ENCODE data around the gene KLF2. TPM values are rescaled to one million over a fixed set of nuclear protein-coding genes. Genes with fewer than 3 reads are reported as not detected.

Gene KLF2
- total and polyA plus RNA-seq, 4 donors: 8.8 to 64.7 (median 22.9) TPM

Other genes with a start within 250 kb of the KLF2 start
- gene TPM4, start 248.3 kb upstream of the KLF2 start, total RNA-seq: 100 to 1,000 TPM; 197 to 397 TPM
- 100 to 1,000 TPM; 205 to 225 TPM for gene TPM4, start 248.3 kb upstream of the KLF2 start, polyA plus RNA-seq (ENCODE audit: insufficient read length in 2 of 2)
- gene RAB8A, start 212.9 kb upstream of the KLF2 start, total RNA-seq: 10 to 100 TPM; 43.0 to 59.0 TPM
- gene RAB8A, start 212.9 kb upstream of the KLF2 start, polyA plus RNA-seq (ENCODE audit: insufficient read length in 2 of 2): 10 to 100 TPM; 53.5 to 64.9 TPM
- gene HSH2D, start 181.1 kb upstream of the KLF2 start, total RNA-seq: under 1 TPM; 0.11 to 0.79 TPM
- under 1 TPM; 0.22 to 0.45 TPM for gene HSH2D, start 181.1 kb upstream of the KLF2 start, polyA plus RNA-seq (ENCODE audit: insufficient read length in 2 of 2)
- not detected for gene CIB3, start 151.3 kb upstream of the KLF2 start, total RNA-seq
- not detected for gene CIB3, start 151.3 kb upstream of the KLF2 start, polyA plus RNA-seq (ENCODE audit: insufficient read length in 2 of 2)
- 100 to 1,000 TPM in 1 of 2 donors, 10 to 100 TPM in 1; 81.6 to 134 TPM for gene FAM32A, start 139.4 kb upstream of the KLF2 start, total RNA-seq
- gene FAM32A, start 139.4 kb upstream of the KLF2 start, polyA plus RNA-seq (ENCODE audit: insufficient read length in 2 of 2): 100 to 1,000 TPM; 128 to 142 TPM
- 10 to 100 TPM; 47.0 to 61.3 TPM for gene AP1M1, start 126.9 kb upstream of the KLF2 start, total RNA-seq
- gene AP1M1, start 126.9 kb upstream of the KLF2 start, polyA plus RNA-seq (ENCODE audit: insufficient read length in 2 of 2): 100 to 1,000 TPM; 103 to 105 TPM
- 10 to 100 TPM; 16.6 to 17.6 TPM for gene EPS15L1, start 147.1 kb downstream of the KLF2 start, total RNA-seq
- 10 to 100 TPM; 34.3 to 46.6 TPM for gene EPS15L1, start 147.1 kb downstream of the KLF2 start, polyA plus RNA-seq (ENCODE audit: insufficient read length in 2 of 2)
- gene CALR3, start 171.3 kb downstream of the KLF2 start, total RNA-seq: under 1 TPM; 0.20 to 0.39 TPM
- gene CALR3, start 171.3 kb downstream of the KLF2 start, polyA plus RNA-seq (ENCODE audit: insufficient read length in 2 of 2): not detected
- 1 to 10 TPM; 3.7 to 6.1 TPM for gene C19orf44, start 171.6 kb downstream of the KLF2 start, total RNA-seq
- 10 to 100 TPM; 15.1 to 15.6 TPM for gene C19orf44, start 171.6 kb downstream of the KLF2 start, polyA plus RNA-seq (ENCODE audit: insufficient read length in 2 of 2)
- 1 to 10 TPM; 6.2 to 9.9 TPM for gene CHERP, start 217.6 kb downstream of the KLF2 start, total RNA-seq
- gene CHERP, start 217.6 kb downstream of the KLF2 start, polyA plus RNA-seq (ENCODE audit: insufficient read length in 2 of 2): 10 to 100 TPM; 57.2 to 58.3 TPM
- 10 to 100 TPM; 24.1 to 26.0 TPM for gene SLC35E1, start 247.6 kb downstream of the KLF2 start, total RNA-seq
- gene SLC35E1, start 247.6 kb downstream of the KLF2 start, polyA plus RNA-seq (ENCODE audit: insufficient read length in 2 of 2): 10 to 100 TPM; 42.3 to 61.4 TPM